Body of pancreas (tissue), 4 donors: ENCODE measurements around the gene ELOVL4. TPM values are rescaled to one million over a fixed set of nuclear protein-coding genes. Genes with fewer than 3 reads are reported as not detected.
A peak's percentile ranks its signal among the peaks of the same experiment; 100 is the strongest.

Experiments
- ATAC-seq: fragments of 150-250 bp; one replicate; pipeline ENCODE4 v1.9.1; 2016
- DNase-seq, 4 donors: peaks; one replicate each; pipeline ENCODE4 v3.0.0-alpha.2; 2019
- H3K27ac ChIP-seq, 4 donors: fragments of 200-600 bp; sonication (generic); 1 replicate in 3 of 4; 2 replicates in 1 of 4; pipeline versions ENCODE4 v1.5.1 to v1.6.1; 2016 to 2019; ENCODE audit warnings: mild to moderate bottlenecking in 1 of 4, mixed read lengths in 1 of 4, moderate library complexity in 1 of 4
- H3K27me3 ChIP-seq, 2 donors: fragments of 200-600 bp; sonication (generic); one replicate each; pipeline ENCODE4 v1.6.0; 2016; ENCODE audit warnings: mild to moderate bottlenecking in 1 of 2
- H3K36me3 ChIP-seq, 2 donors: fragments of 200-600 bp; sonication (generic); replicated peaks in 1 of 2; 2 replicates each; pipeline ENCODE4 v1.5.1; 2016; ENCODE audit warnings: low read depth in 2 of 2; ENCODE audit not compliant: insufficient read depth in 1 of 2
- H3K4me1 ChIP-seq: fragments of 200-600 bp; sonication (generic); one replicate; pipeline ENCODE4 v1.6.0; 2016
- H3K4me3 ChIP-seq, 2 donors: fragments of 200-600 bp; sonication (generic); 1 replicate in 1 of 2; 2 replicates in 1 of 2; pipeline ENCODE4 v1.5.1; 2016 to 2019
- H3K9me3 ChIP-seq, 3 donors: fragments of 200-600 bp; sonication (generic); 1 replicate in 2 of 3; 2 replicates in 1 of 3; pipeline ENCODE4 v1.5.1; 2016
- CTCF ChIP-seq, 7 experiments: fragments of 450-650 bp in 4 of 7; fragments of 200-600 bp in 3 of 7; sonication (generic) in 3 of 7; IDR thresholded peaks; one replicate each; pipeline ENCODE4 v1.5.1; 2016 to 2019; ENCODE audit warnings: antibody characterized with exemption in 7 of 7
- POLR2A ChIP-seq, 3 donors: fragments of 450-650 bp; IDR thresholded peaks; one replicate each; pipeline ENCODE4 v1.6.1; 2016; ENCODE audit warnings: antibody characterized with exemption in 3 of 3, mild to moderate bottlenecking in 2 of 3
- WGBS, 2 donors: methylation state at CpG; one replicate each; pipeline ENCODE4 v1.1.5; 2017; 5-methylcytosine and 5-hydroxymethylcytosine counted together
- intact Hi-C: fragments of 100-400 bp; cut with DNase I; formaldehyde crosslinking; loops from one replicate; pipeline ENCODE4 v1.15.1; 2023
- total RNA-seq, 2 donors: library from RNA; depleted of rRNA; stranded (reverse); fragments of >200 nt; gene quantifications; one replicate each; pipeline ENCODE4 v1.1.0, GENCODE V29; 2016

Gene ELOVL4
- total RNA-seq: under 1 TPM in 1 of 2 donors, not detected in 1; 0.52 TPM

GRCh38 chr6:79947191-79948186 lies at the start of gene ELOVL4:
Gene ELOVL4 (minus strand): TSS chr6:79947553. CDS start chr6:79947279, 274 bp downstream.
- intact Hi-C loops: no loop called here
- H3K27ac ChIP-seq: no peak within 1 kb of the TSS
- peak within 1 kb of the TSS in 1 of 2 donors; percentile 45 for H3K4me3 ChIP-seq

GRCh38 chr6:79993911-79994309 lies 46.6 kb upstream of the ELOVL4 start:
- intact Hi-C loops: no loop called here
- H3K27me3 ChIP-seq: no peaks in the 10 kb centered on the region
- no peak for ATAC-seq
- DNase-seq: no peak
- H3K9me3 ChIP-seq: no peaks in the 10 kb centered on the region
- TF ChIP-seq CTCF (IDR thresholded peaks at IDR 0.05) (no peak), POLR2A (IDR thresholded peaks at IDR 0.05) (no peak)
- H3K4me1 ChIP-seq: no peaks in the 10 kb centered on the region
- H3K4me3 ChIP-seq: no peak overlapping the region
- no peak overlapping the region for H3K27ac ChIP-seq
- no peaks in the 10 kb centered on the region for H3K36me3 ChIP-seq

More at GRCh38 chr6:79947191-79948186, at the start of gene ELOVL4:
- DNase-seq (peak; percentile 31 to 61 (median 38)), ATAC-seq (peak; percentile 75)
- Histone ChIP-seq H3K27me3 (peaks cover 0 to 14% of the 10 kb centered on the region in 2 donors), H3K9me3 (no peaks in the 10 kb centered on the region), H3K36me3 (no peaks in the 10 kb centered on the region), H3K4me1 (peaks cover 19% of the 10 kb centered on the region)
- WGBS, 2 donors: 1 to 8% methylated on average over 11 to 83 of the region's 84 CpGs
- TF ChIP-seq CTCF (IDR thresholded peaks at IDR 0.05) (no peak), POLR2A (IDR thresholded peaks at IDR 0.05) (peak in 1 of 3 donors; percentile 28)

- no peak for TF ChIP-seq POLR2A (IDR thresholded peaks at IDR 0.05)
- no peak for TF ChIP-seq CTCF (IDR thresholded peaks at IDR 0.05)
- Histone ChIP-seq H3K27ac (no peak overlapping the region), H3K36me3 (no peaks in the 10 kb centered on the region), H3K4me1 (no peaks in the 10 kb centered on the region), H3K4me3 (no peak overlapping the region), H3K27me3 (no peaks in the 10 kb centered on the region), H3K9me3 (no peaks in the 10 kb centered on the region)
- intact Hi-C loops: no loop called here
- WGBS, 2 donors: 61 to 69% methylated on average over 2 of the region's 2 CpGs
- DNase-seq: no peak
- no peak for ATAC-seq
Measured at GRCh38 chr6:79993012-79993910, 45.9 kb upstream of the ELOVL4 start.

- intact Hi-C loops: no loop called here
- TF ChIP-seq CTCF (IDR thresholded peaks at IDR 0.05) (no peak), POLR2A (IDR thresholded peaks at IDR 0.05) (no peak)
Measured at GRCh38 chr6:79989641-79990040, 42.3 kb upstream of the ELOVL4 start.

More at GRCh38 chr6:79989641-79990040, 42.3 kb upstream of the ELOVL4 start:
- DNase-seq (no peak), ATAC-seq (no peak)
- Histone ChIP-seq H3K4me1 (no peaks in the 10 kb centered on the region), H3K27ac (no peak overlapping the region), H3K4me3 (no peak overlapping the region), H3K36me3 (no peaks in the 10 kb centered on the region), H3K27me3 (no peaks in the 10 kb centered on the region), H3K9me3 (no peaks in the 10 kb centered on the region)
- WGBS, 2 donors: 82 to 97% methylated on average over 1 of the region's 1 CpG
